Suppressor macrophage treated with lipopolysaccharide for 4 hours (primary cell): Measurements from ENCODE around the gene MTFP1.
"Not testable (repeated sequence)": the region's sequence is repeated elsewhere in the genome, so short reads cannot be mapped to it uniquely, and the experiment has no call there.

ENCODE experiments used
- DNase-seq: peaks from one replicate; pipeline ENCODE4 v3.0.0-alpha.2; 2020

MTFP1 gene, protein sequence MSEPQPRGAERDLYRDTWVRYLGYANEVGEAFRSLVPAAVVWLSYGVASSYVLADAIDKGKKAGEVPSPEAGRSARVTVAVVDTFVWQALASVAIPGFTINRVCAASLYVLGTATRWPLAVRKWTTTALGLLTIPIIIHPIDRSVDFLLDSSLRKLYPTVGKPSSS

DNA sequence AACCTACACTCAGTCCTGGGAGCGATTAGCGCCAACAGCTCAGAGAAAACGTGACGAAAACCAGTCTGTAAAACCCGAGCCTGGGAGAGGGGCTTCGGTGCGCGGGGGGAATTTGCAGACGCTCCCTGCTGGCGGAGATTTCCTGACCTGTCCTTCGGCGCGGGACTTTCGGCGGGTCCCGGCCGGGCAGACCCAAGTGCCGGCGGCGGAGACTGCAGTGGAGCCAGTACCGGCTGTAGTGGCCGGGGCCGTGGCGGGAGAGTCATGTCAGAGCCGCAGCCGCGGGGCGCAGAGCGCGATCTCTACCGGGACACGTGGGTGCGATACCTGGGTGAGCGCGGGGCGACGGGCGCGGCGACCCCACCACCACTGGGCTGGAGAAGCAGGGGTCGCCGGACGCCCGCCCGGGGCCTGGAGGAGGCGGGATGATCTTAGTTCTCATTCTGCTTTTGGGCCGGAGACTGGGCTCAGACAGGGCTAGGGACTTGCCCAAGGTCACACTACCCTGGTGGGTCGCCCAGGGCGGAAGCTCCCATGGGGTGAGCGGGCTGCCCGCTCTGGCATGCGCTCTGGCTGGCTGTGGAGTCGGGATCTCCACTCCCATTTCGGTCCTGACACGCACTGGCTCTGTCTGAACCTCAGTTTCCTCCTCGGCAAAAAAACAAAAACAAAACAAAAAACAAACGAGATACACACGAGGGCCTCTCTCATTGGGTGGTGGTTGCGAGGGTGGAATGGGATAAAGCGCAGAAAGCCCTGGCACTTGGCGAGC is at the start of gene MTFP1:
Gene MTFP1, plus strand, starts transcription at position 153 of the 772 bp plus-strand sequence. Its CDS starts 112 bp downstream, at position 265.
- DNase-seq = peak; percentile 62

DNA sequence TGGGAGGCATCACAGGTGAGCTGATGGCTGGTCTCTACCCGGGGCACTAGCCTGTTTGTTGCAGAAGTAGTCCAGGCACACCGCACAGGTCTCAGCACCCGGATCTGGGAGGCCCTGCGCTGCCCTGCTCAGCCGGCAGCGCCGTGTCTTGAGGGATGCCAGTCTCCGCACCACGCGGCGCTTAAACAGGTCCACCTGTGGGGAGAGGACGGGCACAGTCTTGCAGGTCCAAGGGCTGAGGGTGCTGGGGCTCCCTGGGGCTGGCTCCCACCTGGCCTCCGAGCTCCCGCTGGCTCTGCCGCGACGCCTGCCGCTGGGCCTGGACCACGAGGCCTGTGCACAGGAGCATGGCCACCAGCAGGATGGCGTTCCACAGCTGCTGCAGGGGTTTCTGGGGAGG is 45.6 kb upstream of the MTFP1 start:
- DNase-seq = no peak

DNA sequence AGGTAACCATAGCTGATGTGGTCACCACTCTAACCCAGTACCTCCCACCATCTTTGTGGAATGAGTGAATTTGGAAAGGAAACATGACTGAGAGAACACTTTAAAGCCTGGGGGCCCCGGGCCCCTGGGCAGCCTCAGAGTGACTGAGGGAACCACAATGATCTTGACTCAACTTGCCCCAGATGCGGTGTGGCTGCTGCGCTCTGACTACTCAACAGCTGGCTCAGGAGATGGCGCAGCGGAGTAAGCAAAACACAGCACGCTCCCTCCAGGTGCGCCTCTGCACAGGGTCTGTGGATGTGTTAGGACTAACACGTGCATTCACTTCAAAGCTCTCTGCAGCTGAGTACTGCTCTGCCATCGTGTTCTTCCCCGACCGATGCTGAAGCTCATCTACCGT is 44.3 kb upstream of the MTFP1 start:
- DNase-seq = no peak

DNA sequence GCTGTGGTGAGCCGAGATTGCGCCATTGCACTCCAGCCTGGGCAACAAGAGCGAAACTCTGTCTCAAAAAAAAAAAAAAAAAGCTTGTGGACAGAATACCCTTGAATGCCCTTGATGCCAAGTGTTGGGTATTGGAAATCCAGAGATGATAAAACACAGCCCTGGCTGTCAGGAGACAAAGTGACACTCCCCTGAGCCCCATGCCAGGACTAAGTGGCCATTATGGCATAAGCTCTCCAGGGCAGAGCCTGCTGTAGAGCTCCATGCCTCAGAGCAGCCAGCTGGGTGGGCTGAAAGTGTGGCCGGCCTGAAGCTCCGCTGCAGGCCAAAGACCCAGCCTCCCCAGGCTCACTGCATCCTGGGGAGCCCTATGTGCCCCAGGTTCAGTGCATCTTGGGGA is 43.2 kb upstream of the MTFP1 start:
- DNase-seq = no peak

DNA sequence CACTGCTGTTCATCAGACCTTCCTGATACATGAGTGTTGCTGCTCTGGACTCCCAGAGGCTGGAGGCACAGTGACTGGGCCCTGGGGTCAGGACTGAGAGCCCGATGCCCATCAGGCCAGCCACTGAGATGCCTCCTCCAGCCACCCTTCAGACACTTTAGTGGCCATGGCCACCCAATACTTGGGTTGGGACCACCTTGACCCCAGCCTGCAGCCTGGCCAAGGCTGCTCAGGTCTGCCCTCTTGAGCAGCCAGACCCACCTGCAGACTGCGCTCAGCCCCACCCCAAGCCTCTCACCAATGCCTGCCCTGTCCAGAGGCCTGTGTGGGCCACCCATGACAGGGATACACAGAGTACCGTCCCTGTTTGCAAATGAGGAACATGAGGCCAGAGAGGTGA is 42.5 kb upstream of the MTFP1 start:
- DNase-seq = no peak

DNA sequence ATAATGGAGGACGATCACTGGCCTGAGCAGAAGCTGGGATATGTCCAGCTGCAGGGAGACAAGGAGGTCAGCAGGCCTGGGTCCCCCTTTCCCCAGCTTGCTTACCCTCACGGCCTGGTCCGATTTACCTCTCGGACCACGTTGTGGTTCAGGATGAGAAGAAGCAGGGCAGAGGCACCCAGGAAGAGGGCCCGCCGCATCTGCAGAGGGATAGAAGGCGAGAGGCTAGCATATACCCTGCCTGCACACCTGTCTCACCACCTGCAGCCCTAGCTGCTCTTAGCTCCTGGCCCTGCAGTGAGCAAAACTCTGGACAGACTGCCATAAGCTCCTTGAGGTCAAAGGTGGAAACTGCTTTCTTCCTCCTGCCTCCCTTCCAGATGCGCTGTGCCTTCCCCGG is 39.6 kb upstream of the MTFP1 start:
- DNase-seq = no peak

DNA sequence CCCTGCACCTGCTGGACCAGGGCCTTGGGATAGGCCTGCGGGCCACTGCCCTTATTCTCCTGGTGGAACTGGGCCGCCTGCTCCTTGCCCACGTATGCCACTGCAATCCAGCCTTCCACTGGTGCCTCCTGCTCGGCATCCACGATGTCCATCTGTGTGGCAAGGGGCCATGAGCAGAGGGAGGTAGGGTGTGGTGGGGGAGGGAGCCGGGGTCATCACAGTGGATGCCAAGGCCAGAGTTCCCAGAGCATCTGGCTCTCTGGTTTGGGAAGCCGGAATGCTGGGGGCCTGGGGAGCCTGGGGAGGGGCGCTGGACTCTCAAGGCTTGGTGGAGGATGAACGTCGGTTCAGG is 39.0 kb upstream of the MTFP1 start:
- DNase-seq = no peak

DNA sequence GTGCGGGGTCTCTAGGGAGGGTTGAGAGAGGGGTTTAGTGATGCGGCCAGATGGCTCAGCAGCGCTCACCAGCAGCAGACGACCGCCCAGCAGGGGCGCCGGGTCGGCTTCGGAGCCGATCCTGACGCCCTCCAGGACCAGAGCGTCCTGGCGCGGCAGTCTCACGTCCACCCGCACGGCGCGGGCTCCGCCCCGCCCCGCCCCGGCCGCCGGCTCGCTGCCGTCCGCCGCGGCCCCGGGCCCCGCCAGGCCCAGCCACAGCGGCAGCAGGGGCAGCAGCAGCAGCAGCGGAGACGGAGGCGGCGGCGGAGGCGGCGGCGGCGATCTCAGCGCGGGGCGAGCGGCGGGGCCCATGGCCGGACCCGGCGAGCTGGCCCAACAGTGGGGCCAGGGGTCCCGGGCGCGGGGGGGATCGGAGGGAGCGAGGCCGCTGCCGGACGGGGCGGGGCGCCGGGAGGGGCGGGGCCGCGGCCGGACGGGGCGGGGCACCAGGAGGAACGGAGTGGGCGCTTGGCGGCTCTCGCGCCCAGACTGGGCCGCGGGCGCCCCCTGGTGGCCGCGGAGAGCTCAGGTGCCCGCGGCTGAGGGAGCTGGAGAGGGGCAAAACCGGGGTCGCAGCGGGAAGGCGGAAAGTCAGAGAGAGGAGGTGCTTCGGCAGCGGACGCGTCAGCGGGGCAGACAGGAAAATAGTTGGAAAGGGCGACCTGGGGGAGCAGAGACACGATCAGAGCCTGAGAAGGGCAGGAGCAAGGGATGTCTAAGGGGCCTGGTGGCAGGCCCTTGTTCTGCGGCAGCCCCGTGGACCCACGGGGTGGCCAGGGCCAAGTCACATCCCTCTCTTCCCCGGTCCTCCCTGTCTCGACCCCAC is 38.4 kb upstream of the MTFP1 start, which contains the start of gene RNF215:
Gene RNF215, minus strand, starts transcription at position 452 of the 868 bp plus-strand sequence. Its CDS starts 98 bp downstream, at position 354.
- peak; percentile 92 for DNase-seq

DNA sequence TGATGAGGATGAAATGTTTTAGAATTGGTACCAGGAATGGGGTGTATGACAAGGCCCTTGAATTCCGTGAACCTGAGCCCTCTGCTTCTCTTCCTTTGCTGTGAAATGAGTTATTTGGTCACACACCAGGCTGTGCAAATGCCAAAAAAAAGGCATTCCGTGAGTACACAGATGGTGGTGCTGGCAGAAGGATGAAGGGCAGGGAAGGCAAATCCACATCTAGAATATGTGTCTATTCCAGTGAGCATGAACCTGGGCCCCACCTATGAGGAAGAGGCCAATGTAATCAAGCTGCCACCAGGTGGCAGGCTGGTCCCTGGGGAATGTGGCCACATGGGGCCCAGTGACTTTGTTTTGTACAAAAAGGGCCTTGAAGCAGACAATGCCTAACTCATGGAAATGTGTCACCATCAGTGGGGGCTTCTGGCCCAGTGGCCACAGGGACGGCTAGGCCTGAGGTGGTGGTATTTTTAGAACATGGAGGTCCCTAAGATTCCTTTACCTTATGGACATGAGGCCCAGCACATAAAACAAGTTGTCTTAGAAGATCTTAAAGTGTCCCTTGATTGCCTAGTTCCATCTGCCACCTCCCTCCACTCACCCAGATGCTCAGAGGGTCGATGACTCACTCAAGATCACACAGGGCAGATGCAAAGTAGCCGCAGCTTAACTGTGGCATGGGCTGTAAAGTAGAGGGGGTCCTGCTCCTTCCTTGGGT is 34.4 kb upstream of the MTFP1 start:
- DNase-seq = peak; percentile 86

DNA sequence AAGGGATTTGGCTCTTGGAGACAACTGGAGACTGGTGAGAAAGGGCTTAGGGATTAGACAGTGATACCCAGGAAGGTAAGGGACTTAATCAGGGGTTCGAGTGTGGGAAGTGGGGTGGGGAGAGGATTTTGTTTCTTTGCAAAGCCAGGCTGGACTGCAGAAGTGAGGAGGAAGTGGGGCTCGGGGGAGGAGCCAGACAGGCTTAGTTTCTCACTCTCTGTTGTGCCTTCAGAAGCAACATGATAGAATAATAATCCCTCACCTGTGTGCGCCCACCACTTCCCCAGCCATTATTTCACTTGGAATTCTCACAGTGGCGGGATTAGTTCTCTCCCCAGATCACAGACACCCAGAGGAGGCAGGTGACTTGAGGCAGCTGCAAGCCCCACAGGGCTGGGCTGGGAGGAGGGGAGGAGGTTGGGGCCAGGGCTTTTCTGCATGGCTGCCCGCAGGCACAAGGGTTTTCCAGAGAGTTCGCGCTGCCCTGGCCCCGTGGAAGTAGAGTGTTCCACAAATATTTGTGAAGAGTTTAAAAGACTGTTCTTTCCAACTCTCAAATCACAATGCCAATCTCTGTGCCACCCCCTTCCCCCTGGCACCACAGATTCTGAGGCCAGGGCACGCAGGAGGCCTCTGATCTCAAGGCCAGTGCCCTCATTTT is 32.8 kb upstream of the MTFP1 start:
- no peak for DNase-seq

DNA sequence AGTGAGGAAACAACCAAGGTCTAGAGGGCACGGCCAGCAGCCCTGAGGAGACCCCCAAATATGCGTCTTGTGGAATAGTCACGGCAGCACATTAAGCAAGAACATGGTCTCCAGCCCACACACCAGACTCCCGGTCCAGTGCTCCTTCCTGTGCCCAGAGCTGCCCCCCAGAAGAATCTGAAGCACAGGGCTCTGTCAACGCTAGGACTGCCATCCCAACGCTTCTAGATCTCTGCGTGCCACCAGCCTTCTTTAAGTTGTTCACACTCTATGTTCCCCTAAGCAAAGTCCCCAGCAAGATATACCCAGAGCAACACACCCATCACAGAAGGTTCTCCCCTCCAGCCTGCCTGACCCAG is 32.3 kb upstream of the MTFP1 start:
- DNase-seq = no peak

DNA sequence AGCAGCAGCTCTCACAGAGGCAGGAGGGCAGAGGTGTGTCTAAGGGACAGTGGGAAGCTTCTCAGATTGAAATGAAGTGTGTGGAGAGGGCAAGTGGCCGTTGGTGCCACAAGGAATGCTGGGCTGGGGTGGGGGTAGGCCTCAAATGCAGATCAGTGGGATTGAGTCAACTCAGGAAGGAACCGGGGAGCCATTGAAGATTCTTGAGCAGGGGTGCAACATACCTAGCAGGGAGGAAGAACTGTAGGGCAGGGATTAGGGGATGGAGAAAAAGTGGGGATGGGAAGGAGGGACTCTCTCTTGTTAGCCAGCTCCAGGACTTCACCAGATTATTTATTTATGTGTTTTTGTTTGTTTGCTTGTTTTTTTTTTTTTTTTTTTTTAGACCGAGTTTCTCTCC is 31.7 kb upstream of the MTFP1 start:
- no peak for DNase-seq

DNA sequence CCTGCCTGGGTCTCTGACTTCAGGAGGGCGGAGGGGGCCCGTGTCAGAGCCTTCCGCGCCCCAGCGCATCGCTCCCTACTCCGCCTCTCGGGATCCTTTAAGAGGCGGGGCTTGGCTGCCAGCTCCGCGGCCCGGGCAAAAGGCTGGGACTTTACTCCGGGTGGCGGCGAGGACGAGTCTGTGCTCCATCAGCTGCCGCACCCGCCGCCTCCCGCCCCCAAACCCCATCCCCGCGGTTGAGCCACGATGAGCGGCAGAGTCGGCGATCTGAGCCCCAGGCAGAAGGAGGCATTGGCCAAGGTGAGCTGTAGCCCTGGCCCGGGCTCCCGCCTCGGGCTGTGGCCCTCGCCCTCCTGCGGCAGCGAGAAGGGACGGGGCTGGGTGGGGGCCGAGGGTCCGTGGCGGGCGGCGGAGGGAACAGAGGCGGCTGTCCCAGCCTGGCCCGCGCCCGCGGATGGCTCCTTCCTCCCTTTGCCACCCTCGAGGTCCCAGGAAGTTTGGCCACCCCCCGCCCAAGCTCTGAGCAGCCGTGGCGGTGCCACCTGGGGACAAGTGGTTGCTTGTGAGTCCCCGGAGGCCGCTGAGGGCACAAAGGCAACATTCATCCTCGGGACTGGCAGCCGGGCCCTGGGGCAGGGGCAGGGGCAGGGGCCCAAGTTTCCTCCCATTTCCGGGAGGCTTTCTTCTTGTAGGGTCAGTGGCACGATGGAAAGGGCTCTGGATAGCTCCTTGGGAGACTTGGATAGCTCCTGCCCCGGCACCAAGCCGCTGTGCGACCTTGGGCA is 28.5 kb upstream of the MTFP1 start, which contains the start of gene SEC14L2:
Gene SEC14L2, plus strand, starts transcription at position 148 of the 785 bp plus-strand sequence. Its CDS starts 99 bp downstream, at position 247.
- DNase-seq = peak; percentile 46

DNA sequence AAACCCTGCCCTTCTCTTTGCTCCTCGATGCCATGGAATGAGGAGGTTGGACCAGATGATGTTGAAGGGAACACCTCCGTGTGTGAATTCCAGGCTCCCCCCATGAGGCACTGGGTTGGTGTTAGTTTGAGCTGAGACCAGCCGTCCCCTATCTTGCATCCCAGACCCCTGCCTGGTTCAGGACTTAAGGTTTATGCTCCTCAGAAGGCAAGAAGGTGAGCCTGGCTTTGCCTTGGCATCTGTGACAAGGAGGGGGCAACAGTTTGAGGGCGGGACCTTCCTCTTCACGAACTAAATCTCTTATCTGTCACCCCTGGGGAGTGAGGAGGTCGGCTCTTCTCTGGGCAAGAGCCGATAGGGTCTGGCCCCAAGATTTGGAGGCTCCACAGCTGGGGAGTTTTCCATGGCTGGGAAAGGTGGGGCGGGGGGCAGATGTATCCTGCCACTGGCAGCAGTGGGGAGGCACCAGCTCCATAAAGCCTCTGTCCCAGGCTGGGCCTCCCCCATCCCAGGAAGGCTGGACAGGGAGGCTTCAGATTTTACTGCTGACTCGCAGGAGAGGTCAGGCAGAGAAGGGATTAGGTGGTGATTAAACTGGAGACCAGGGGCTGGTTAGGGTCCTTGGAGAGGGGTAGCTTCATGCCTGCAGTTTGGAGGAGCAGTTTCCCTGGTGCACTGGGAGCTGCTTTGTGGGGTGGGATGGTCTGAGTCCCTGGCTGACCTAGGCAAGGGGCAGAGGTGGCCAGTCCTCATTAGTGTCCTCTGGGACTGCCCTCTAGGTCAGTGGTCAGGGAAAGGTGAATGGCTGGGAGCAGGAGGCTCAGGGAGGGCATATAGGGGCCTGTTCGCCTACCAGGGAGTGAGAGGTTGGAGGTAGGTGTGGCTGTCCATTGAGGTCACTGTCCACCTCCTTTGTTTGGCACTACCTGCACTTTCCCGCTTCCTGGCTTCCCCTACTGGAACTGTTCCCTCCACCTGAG is 27.6 kb upstream of the MTFP1 start:
- no peak for DNase-seq

DNA sequence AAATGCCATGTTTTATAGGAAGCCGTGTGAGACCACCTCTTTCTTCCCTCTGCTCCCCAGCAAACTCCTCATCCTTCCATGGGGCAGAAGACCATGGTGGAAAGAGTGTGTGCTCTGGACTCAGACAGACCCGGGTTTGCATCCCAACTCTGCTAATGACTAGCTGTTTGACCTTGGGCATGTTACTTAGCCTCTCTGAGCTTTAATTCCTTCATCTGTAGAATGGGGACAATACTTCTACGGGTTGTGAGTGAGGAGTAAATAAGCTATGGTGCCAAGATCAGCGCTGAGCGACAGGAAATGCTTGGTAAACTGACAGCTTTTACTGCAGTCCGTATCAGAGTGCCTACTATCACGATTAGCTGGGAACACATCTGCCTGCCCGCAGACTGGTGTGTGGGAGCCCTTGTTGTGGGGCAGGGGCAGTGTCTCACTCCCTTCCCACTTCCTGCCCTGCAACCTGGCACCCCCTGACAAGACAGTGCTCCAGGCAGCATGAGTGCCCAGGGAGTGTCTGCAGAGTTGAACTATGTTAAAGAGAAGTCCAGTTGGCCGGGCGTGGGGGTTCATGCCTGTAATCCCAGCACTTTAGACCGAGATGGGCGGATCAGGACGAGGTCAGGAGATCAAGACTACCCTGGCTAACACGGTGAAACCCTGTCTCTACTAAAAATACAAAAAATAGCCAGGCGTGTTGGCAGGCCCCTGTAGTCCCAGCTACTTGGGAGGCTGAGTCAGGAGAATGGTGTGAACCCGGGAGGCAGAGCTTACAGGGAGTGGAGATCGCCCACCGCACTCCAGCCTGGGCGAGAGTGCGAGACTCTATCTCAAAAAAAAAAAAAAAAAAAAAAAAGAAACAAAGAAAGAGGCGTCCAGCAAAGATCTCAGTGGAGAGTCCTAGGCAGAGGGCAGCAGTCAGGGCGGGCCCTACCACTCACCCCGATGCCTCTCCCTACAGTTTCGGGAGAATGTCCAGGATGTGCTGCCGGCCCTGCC is 26.6 kb upstream of the MTFP1 start:
- DNase-seq = no peak

DNA sequence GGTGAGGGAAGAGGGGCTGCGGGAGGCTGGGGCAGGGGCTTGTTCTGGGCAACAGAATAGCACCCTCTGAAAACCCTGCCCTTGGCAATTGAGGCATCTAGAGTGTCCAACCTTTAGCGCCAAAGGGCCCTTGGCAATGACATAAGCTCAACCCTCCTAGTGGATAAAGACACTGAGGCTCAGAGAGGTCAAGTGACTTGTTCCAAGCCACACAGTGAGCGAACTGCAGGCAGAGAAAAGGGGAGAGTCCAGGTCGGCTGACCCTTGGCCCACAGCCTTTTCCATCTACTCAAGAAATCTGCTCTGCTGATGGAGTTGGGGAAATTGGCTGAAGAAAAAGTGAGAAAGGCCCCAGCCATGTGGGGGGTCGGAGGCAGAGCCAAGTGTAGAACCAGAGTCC is 25.9 kb upstream of the MTFP1 start:
- DNase-seq = no peak

DNA sequence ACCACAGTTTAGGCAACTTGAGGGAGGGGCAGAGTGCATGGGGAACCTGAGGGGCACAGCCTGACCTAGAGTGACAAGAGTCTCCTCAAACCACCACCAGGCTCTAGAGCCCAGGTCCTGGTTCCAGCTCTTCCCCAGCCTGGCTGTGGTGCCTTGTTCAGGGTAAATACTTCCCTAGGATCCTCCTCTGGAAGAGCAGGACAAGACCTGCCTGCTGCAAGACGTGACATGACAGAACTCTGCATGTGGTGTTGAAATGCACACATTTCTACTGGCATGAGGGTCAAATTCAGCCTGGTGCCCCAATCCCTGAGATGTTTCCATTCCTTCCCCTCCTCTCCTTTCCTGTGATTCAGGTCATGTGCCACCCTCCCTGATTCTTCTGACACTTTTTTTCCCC is 25.4 kb upstream of the MTFP1 start:
- no peak for DNase-seq

DNA sequence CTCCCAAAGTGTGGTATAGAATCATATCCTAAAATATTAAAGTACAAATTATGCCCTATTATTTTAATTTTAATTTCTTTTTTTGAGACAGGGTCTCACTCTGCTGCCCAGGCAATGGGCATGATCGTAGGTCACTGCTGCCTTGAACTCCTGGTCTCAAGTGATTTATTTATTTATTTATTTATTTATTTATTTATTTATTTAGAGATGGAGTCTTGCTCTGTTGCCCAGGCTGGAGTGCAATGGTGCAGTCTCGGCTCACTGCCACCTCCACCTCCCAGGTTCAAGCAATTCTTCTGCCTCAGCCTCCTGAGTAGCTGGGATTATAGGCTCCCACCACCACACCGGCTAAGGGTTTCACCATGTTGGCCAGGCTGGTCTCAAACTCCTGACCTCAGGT is 24.5 kb upstream of the MTFP1 start:
- not testable (repeated sequence) for DNase-seq
